WTC11 (cell line): ENCODE results near the gene ADAMTS18. TPM values are rescaled to one million over a fixed set of nuclear protein-coding genes. Genes with fewer than 3 reads are reported as not detected.

ENCODE experiments used
- ATAC-seq: fragments of 200-7000 bp; cut with Tn5 transposase; 2 replicates; pipeline ENCODE4 v1.10.0; 2021; ENCODE audit warnings: mild to moderate bottlenecking, moderate library complexity
- Bru-seq: library from RNA; stranded (reverse); fragments of 400-500 nt; gene quantifications from one replicate; lab custom pipeline; 2021; lab: Mats Ljungman, UMichigan
- CTCF ChIA-PET: fragments of 300-600 bp; sonication (Branson Sonifier 250); formaldehyde crosslinking; loops from one replicate; lab custom pipeline; 2021; ENCODE audit warnings: antibody characterized with exemption; lab: Charles Lee
- POLR2A ChIA-PET: fragments of 350-600 bp; sonication (Branson Sonifier 250); formaldehyde crosslinking; loops from one replicate; lab custom pipeline; 2021; ENCODE audit warnings: antibody characterized with exemption; lab: Charles Lee
- DNase-seq: peaks from one replicate; pipeline ENCODE4 v3.0.0; 2021; ENCODE audit warnings: low spot score
- H3K27ac Mint-ChIP-seq: 2 replicates; pipeline ENCODE4 v1.8.0; 2021; ENCODE audit warnings: mixed read lengths
- H3K27me3 Mint-ChIP-seq: 2 replicates; pipeline ENCODE4 v1.8.0; 2021; ENCODE audit warnings: low read depth, mild to moderate bottlenecking, moderate library complexity, mixed read lengths
- H3K36me3 Mint-ChIP-seq: 2 replicates; pipeline ENCODE4 v1.8.0; 2021; ENCODE audit warnings: mixed read lengths
- H3K4me1 Mint-ChIP-seq: 2 replicates; pipeline ENCODE4 v1.8.0; 2022; ENCODE audit warnings: mixed read lengths
- H3K4me3 Mint-ChIP-seq: 2 replicates; pipeline ENCODE4 v1.8.0; 2021; ENCODE audit warnings: mild to moderate bottlenecking, moderate library complexity, mixed read lengths
- H3K9me3 Mint-ChIP-seq: 2 replicates; pipeline ENCODE4 v1.8.0; 2021; ENCODE audit warnings: mixed read lengths
- ARID4B ChIP-seq: sonication (generic); formaldehyde crosslinking; IDR thresholded peaks from 2 replicates; pipeline ENCODE4 v1.8.0; 2023; ENCODE audit warnings: missing genetic modification reagents, mild to moderate bottlenecking, borderline replicate concordance
- CREM ChIP-seq: sonication (generic); formaldehyde crosslinking; IDR thresholded peaks from 2 replicates; pipeline ENCODE4 v1.8.1; 2022; ENCODE audit warnings: mild to moderate bottlenecking, missing genetic modification reagents, moderate library complexity
- EMX1 ChIP-seq: fragments of 250-450 bp; sonication (Bioruptor Pico); IDR thresholded peaks from 2 replicates; pipeline ENCODE4 v1.8.0; 2021; ENCODE audit warnings: mild to moderate bottlenecking
- ETV6 ChIP-seq: sonication (generic); formaldehyde crosslinking; IDR thresholded peaks from 2 replicates; pipeline ENCODE4 v1.8.1; 2022; ENCODE audit warnings: mild to moderate bottlenecking, missing genetic modification reagents
- FOXP1 ChIP-seq: sonication (generic); formaldehyde crosslinking; IDR thresholded peaks from 2 replicates; pipeline ENCODE4 v1.8.0; 2022; ENCODE audit warnings: missing genetic modification reagents, mild to moderate bottlenecking, moderate library complexity, borderline replicate concordance
- HMGXB4 ChIP-seq: sonication (generic); formaldehyde crosslinking; IDR thresholded peaks from 2 replicates; pipeline ENCODE4 v1.8.1; 2023; ENCODE audit warnings: mild to moderate bottlenecking, moderate library complexity, missing genetic modification reagents
- MYBL2 ChIP-seq: sonication (generic); formaldehyde crosslinking; IDR thresholded peaks from 2 replicates; pipeline ENCODE4 v1.8.1; 2023; ENCODE audit warnings: mild to moderate bottlenecking, moderate library complexity, missing genetic modification reagents
- ZBTB21 ChIP-seq: sonication (generic); formaldehyde crosslinking; IDR thresholded peaks from 2 replicates; pipeline ENCODE4 v1.8.1; 2023; ENCODE audit warnings: mild to moderate bottlenecking, missing genetic modification reagents, borderline replicate concordance
- ZNF219 ChIP-seq: sonication (generic); formaldehyde crosslinking; IDR thresholded peaks from 2 replicates; pipeline ENCODE4 v1.8.0; 2023; ENCODE audit warnings: missing genetic modification reagents, mild to moderate bottlenecking, borderline replicate concordance
- ZNF423 ChIP-seq: fragments of 250-450 bp; sonication (Bioruptor Pico); IDR thresholded peaks from 2 replicates; pipeline ENCODE4 v2.1.2; 2022; ENCODE audit warnings: mild to moderate bottlenecking, moderate library complexity
- long read RNA-seq, 3 experiments: library from RNA in 1 of 3; library from capped mRNA in 1 of 3; library from polyadenylated mRNA in 1 of 3; unstranded in 2 of 3; stranded (forward) in 1 of 3; transcript quantifications; one replicate each; pipeline ENCODE4 v2.0.0, GENCODE V29; 2021
- total RNA-seq: library from RNA; stranded (reverse); gene quantifications from 3 replicates; pipeline ENCODE4 v1.2.3, GENCODE V29; 2021
- TF ChIP-seq, protein P1 (sequence below): sonication (generic); formaldehyde crosslinking; IDR thresholded peaks from 2 replicates; pipeline ENCODE4 v1.8.1; 2023; ENCODE audit warnings: mild to moderate bottlenecking, missing genetic modification reagents, moderate library complexity
- TF ChIP-seq, protein P2 (sequence below): sonication (generic); formaldehyde crosslinking; IDR thresholded peaks from 2 replicates; pipeline ENCODE4 v1.8.0; 2022; ENCODE audit warnings: mild to moderate bottlenecking, missing genetic modification reagents
- TF ChIP-seq, protein P3 (sequence below): fragments of 250-450 bp; sonication (Bioruptor Pico); IDR thresholded peaks from 2 replicates; pipeline ENCODE4 v1.9.0; 2021; ENCODE audit warnings: mild to moderate bottlenecking, borderline replicate concordance

Gene ADAMTS18
- total RNA-seq (0.17 to 0.94 TPM (median 0.23 TPM) in 3 replicates), Bru-seq, nascent RNA (percentile 17 among the genes with signal in this experiment)
- long read RNA-seq, experiment 1, result 0 reads
- long read RNA-seq, experiment 2, result 0 reads
- long read RNA-seq, experiment 3, result 0 reads

DNA sequence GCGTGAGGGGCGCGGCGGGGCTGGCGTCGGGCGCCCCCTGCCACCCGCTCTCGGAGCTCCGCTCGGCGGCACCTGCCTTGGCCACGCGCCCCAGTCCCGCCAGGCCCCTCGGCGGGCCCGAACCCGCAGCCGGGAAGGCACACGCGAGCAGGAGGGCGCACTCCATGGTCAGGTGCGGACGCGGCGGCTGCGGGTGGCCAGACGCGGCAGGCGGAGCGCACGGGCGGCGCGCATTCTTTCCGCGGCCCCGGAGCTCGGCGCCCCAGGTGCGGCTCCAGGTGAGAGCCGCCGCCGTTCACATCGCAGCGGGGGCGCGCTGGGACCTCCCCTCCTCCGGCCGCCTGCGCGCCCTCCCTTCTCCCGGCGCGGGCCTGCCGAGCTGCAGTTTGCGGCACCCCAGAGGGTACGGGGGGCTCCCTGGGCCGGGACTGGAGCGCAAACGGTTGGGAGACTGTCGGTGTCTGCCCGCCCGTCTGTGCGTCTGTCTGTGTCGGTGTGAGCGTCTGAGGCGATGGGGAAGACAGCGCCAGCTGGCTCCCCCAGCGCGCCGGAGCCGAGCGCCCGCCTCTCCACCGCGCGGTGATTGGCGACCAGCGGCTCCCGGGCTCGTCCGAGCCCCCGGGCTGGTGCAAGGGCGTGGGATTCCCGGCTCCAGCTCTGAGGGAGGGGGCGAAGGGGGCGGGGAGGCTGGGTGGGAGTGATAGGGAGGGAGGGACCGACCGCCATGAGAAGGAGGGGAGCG, at the start of gene ADAMTS18:
TSS of gene ADAMTS18 (minus strand) at position 505 of the 742 bp plus-strand sequence. CDS start at position 166, 339 bp downstream.
- H3K4me3 Mint-ChIP-seq, result peak within 1 kb of the TSS; percentile 69
- peak; percentile 85 for ATAC-seq
- peak; percentile 56 for DNase-seq
- H3K27ac Mint-ChIP-seq, result no peak within 1 kb of the TSS
- ChIA-PET CTCF (interaction anchor here (0.5 to 3.7 kb wide), 11 partner anchors 17 to 672 kb away, joined by 3 to 39 read pairs (median 4); partner anchors contain the start of gene NUDT7), POLR2A (interaction anchor here (0.9 kb wide), 1 partner anchor 47 kb away, joined by 3 read pairs; no protein-coding TSS in a partner anchor)
- H3K27me3 Mint-ChIP-seq, result peaks cover 61% of the 10 kb centered on the region
- H3K9me3 Mint-ChIP-seq, result no peaks in the 10 kb centered on the region
- no peak for TF ChIP-seq HMGXB4 (CRISPR knock-in tag)
- peak; percentile 27; the same call in 1 of the 2 replicates for TF ChIP-seq ETV6
- no peak for TF ChIP-seq MYBL2 (CRISPR knock-in tag)
- TF ChIP-seq, protein P1, sequence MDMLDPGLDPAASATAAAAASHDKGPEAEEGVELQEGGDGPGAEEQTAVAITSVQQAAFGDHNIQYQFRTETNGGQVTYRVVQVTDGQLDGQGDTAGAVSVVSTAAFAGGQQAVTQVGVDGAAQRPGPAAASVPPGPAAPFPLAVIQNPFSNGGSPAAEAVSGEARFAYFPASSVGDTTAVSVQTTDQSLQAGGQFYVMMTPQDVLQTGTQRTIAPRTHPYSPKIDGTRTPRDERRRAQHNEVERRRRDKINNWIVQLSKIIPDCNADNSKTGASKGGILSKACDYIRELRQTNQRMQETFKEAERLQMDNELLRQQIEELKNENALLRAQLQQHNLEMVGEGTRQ (CRISPR knock-in tag), result 0 out of 2 replicates have a peak, but pooled peaks have one; percentile 37
- no peak for TF ChIP-seq CREM (CRISPR knock-in tag)
- TF ChIP-seq, protein P2, sequence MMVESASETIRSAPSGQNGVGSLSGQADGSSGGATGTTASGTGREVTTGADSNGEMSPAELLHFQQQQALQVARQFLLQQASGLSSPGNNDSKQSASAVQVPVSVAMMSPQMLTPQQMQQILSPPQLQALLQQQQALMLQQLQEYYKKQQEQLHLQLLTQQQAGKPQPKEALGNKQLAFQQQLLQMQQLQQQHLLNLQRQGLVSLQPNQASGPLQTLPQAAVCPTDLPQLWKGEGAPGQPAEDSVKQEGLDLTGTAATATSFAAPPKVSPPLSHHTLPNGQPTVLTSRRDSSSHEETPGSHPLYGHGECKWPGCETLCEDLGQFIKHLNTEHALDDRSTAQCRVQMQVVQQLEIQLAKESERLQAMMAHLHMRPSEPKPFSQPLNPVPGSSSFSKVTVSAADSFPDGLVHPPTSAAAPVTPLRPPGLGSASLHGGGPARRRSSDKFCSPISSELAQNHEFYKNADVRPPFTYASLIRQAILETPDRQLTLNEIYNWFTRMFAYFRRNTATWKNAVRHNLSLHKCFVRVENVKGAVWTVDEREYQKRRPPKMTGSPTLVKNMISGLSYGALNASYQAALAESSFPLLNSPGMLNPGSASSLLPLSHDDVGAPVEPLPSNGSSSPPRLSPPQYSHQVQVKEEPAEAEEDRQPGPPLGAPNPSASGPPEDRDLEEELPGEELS (CRISPR knock-in tag), result 0 out of 2 replicates have a peak, but pooled peaks have one; percentile 7
- TF ChIP-seq ZBTB21, result no peak
- TF ChIP-seq ZNF219 (CRISPR knock-in tag), result 0 out of 2 replicates have a peak, but pooled peaks have one; percentile 52
- TF ChIP-seq EMX1, result no peak
- TF ChIP-seq ZNF423 (CRISPR knock-in tag), result peak; percentile 94
- TF ChIP-seq, protein P3, sequence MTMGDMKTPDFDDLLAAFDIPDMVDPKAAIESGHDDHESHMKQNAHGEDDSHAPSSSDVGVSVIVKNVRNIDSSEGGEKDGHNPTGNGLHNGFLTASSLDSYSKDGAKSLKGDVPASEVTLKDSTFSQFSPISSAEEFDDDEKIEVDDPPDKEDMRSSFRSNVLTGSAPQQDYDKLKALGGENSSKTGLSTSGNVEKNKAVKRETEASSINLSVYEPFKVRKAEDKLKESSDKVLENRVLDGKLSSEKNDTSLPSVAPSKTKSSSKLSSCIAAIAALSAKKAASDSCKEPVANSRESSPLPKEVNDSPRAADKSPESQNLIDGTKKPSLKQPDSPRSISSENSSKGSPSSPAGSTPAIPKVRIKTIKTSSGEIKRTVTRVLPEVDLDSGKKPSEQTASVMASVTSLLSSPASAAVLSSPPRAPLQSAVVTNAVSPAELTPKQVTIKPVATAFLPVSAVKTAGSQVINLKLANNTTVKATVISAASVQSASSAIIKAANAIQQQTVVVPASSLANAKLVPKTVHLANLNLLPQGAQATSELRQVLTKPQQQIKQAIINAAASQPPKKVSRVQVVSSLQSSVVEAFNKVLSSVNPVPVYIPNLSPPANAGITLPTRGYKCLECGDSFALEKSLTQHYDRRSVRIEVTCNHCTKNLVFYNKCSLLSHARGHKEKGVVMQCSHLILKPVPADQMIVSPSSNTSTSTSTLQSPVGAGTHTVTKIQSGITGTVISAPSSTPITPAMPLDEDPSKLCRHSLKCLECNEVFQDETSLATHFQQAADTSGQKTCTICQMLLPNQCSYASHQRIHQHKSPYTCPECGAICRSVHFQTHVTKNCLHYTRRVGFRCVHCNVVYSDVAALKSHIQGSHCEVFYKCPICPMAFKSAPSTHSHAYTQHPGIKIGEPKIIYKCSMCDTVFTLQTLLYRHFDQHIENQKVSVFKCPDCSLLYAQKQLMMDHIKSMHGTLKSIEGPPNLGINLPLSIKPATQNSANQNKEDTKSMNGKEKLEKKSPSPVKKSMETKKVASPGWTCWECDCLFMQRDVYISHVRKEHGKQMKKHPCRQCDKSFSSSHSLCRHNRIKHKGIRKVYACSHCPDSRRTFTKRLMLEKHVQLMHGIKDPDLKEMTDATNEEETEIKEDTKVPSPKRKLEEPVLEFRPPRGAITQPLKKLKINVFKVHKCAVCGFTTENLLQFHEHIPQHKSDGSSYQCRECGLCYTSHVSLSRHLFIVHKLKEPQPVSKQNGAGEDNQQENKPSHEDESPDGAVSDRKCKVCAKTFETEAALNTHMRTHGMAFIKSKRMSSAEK, result no peak
- peak; percentile 38; the same call in 1 of the 2 replicates for TF ChIP-seq FOXP1 (CRISPR knock-in tag)
- TF ChIP-seq ARID4B (CRISPR knock-in tag), result peak; percentile 46; the same call in 1 of the 2 replicates
- H3K4me1 Mint-ChIP-seq, result peaks cover 24% of the 10 kb centered on the region
- H3K36me3 Mint-ChIP-seq, result no peaks in the 10 kb centered on the region
